HG03378 (cell line): ENCODE data around the gene DOCK7.

Experiments
- ATAC-seq: cut with Tn5 transposase; IDR thresholded peaks from one replicate; pipeline ENCODE4 v1.9.1; 2021; ENCODE audit warnings: mild to moderate bottlenecking, moderate library complexity; ENCODE audit not compliant: unreplicated experiment

Gene DOCK7

GRCh38 chr1:62452951-62453350, 235.2 kb downstream of the DOCK7 start:
- ATAC-seq, result no peak

- ATAC-seq, result no peak
Observed at GRCh38 chr1:62450301-62450700, 237.9 kb downstream of the DOCK7 start.

GRCh38 chr1:62448221-62448933, 239.8 kb downstream of the DOCK7 start:
- ATAC-seq, result no peak

- no peak for ATAC-seq
Observed at GRCh38 chr1:62444701-62445100, 243.5 kb downstream of the DOCK7 start.

GRCh38 chr1:62439652-62440371, 248.4 kb downstream of the DOCK7 start:
- peak; percentile 42 for ATAC-seq

- no peak for ATAC-seq
Observed at GRCh38 chr1:62438163-62438562, 250.0 kb downstream of the DOCK7 start.

GRCh38 chr1:62437273-62437940, 250.8 kb downstream of the DOCK7 start:
- ATAC-seq, result no peak

- ATAC-seq, result peak; percentile 89
Observed at GRCh38 chr1:62436466-62437272, 251.5 kb downstream of the DOCK7 start, which contains the start of gene USP1. Gene USP1, plus strand, starts transcription at chr1:62437049. Its CDS starts 2,819 bp downstream, at chr1:62439868.

GRCh38 chr1:62436039-62436465, 252.1 kb downstream of the DOCK7 start:
- ATAC-seq, result no peak

- ATAC-seq, result no peak
Observed at GRCh38 chr1:62435231-62436038, 252.8 kb downstream of the DOCK7 start.

GRCh38 chr1:62434618-62435001, 253.6 kb downstream of the DOCK7 start:
- no peak for ATAC-seq

- ATAC-seq, result no peak
Observed at GRCh38 chr1:62433861-62434617, 254.1 kb downstream of the DOCK7 start.

- ATAC-seq, result no peak
Observed at GRCh38 chr1:62429581-62429980, 258.6 kb downstream of the DOCK7 start.

- no peak for ATAC-seq
Observed at GRCh38 chr1:62428351-62428750, 259.8 kb downstream of the DOCK7 start.

GRCh38 chr1:62426794-62427193, 261.4 kb downstream of the DOCK7 start:
- no peak for ATAC-seq

GRCh38 chr1:62426237-62426636, 261.9 kb downstream of the DOCK7 start:
- ATAC-seq, result no peak

- ATAC-seq, result no peak
Observed at GRCh38 chr1:62425041-62425440, 263.1 kb downstream of the DOCK7 start.

GRCh38 chr1:62424411-62424810, 263.8 kb downstream of the DOCK7 start:
- ATAC-seq, result no peak

- no peak for ATAC-seq
Observed at GRCh38 chr1:62423580-62424242, 264.5 kb downstream of the DOCK7 start.
